ENCODE results near the gene FLAD1. TPM values are rescaled to one million over a fixed set of nuclear protein-coding genes. Genes with fewer than 3 reads are reported as not detected.

The FLAD1 gene
- total RNA-seq, 1 donor = 20.6 TPM

- peaks cover 15% of the 10 kb centered on the region for H3K36me3 ChIP-seq (ENCODE audit: insufficient read depth, low read length)
- no peaks in the 10 kb centered on the region for H3K9me3 ChIP-seq (ENCODE audit: low read depth, low read length)
- peak; percentile 61 for DNase-seq (ENCODE audit: insufficient read length, low spot score, missing footprints)
- H3K4me3 ChIP-seq (ENCODE audit: insufficient read depth, low read length) = no peak overlapping the region
- TF ChIP-seq CTCF (IDR thresholded peaks at IDR 0.05; ENCODE audit: extremely low read depth, low read depth, low read length) = no peak
- no peak overlapping the region for H3K4me2 ChIP-seq (ENCODE audit: insufficient read depth, low read length)
- H4K20me1 ChIP-seq (ENCODE audit: insufficient read depth, low read length) = peaks cover 26% of the 10 kb centered on the region
- peaks cover 15% of the 10 kb centered on the region for H3K4me1 ChIP-seq (ENCODE audit: insufficient read depth, low read length)
- H3K79me2 ChIP-seq (ENCODE audit: insufficient read depth, low read length) = peaks cover 18% of the 10 kb centered on the region
- no peak overlapping the region for H2AFZ ChIP-seq (ENCODE audit: low read length)
- no peak overlapping the region for H3K27ac ChIP-seq (ENCODE audit: low read depth, low read length)
- H3K27me3 ChIP-seq (ENCODE audit: insufficient read depth, low read length) = no peaks in the 10 kb centered on the region
Measured at GRCh38 chr1:155015527-155016230, 32.5 kb downstream of the FLAD1 start.

- no peak overlapping the region for H2AFZ ChIP-seq (ENCODE audit: low read length)
- TF ChIP-seq CTCF (IDR thresholded peaks at IDR 0.05; ENCODE audit: extremely low read depth, low read depth, low read length) = no peak
- no peak overlapping the region for H3K27ac ChIP-seq (ENCODE audit: low read depth, low read length)
- H4K20me1 ChIP-seq (ENCODE audit: insufficient read depth, low read length) = peaks cover 26% of the 10 kb centered on the region
- peak; percentile 44 for DNase-seq (ENCODE audit: insufficient read length, low spot score, missing footprints)
- H3K4me1 ChIP-seq (ENCODE audit: insufficient read depth, low read length) = peaks cover 15% of the 10 kb centered on the region
- peaks cover 15% of the 10 kb centered on the region for H3K36me3 ChIP-seq (ENCODE audit: insufficient read depth, low read length)
- peaks cover 14% of the 10 kb centered on the region for H3K79me2 ChIP-seq (ENCODE audit: insufficient read depth, low read length)
- no peaks in the 10 kb centered on the region for H3K27me3 ChIP-seq (ENCODE audit: insufficient read depth, low read length)
- no peak overlapping the region for H3K4me2 ChIP-seq (ENCODE audit: insufficient read depth, low read length)
- no peak overlapping the region for H3K4me3 ChIP-seq (ENCODE audit: insufficient read depth, low read length)
- no peaks in the 10 kb centered on the region for H3K9me3 ChIP-seq (ENCODE audit: low read depth, low read length)
Measured at GRCh38 chr1:155016231-155016831, 33.2 kb downstream of the FLAD1 start.

- Histone ChIP-seq H3K4me2 (ENCODE audit: insufficient read depth, low read length) (peak overlapping the region; percentile 56), H2AFZ (ENCODE audit: low read length) (no peak overlapping the region), H3K4me1 (ENCODE audit: insufficient read depth, low read length) (peaks cover 15% of the 10 kb centered on the region), H3K27me3 (ENCODE audit: insufficient read depth, low read length) (no peaks in the 10 kb centered on the region), H3K27ac (ENCODE audit: low read depth, low read length) (no peak overlapping the region), H4K20me1 (ENCODE audit: insufficient read depth, low read length) (peaks cover 21% of the 10 kb centered on the region), H3K9me3 (ENCODE audit: low read depth, low read length) (no peaks in the 10 kb centered on the region), H3K36me3 (ENCODE audit: insufficient read depth, low read length) (peaks cover 15% of the 10 kb centered on the region), H3K79me2 (ENCODE audit: insufficient read depth, low read length) (peaks cover 10% of the 10 kb centered on the region), H3K4me3 (ENCODE audit: insufficient read depth, low read length) (peak overlapping the region; percentile 59)
- TF ChIP-seq CTCF (IDR thresholded peaks at IDR 0.05; ENCODE audit: extremely low read depth, low read depth, low read length) = peak; percentile 97
- peak; percentile 98 for DNase-seq (ENCODE audit: insufficient read length, low spot score, missing footprints)
Measured at GRCh38 chr1:155017041-155017945, 34.1 kb downstream of the FLAD1 start.
